Activated CD4-positive, alpha-beta T cell treated with anti-CD3 and anti-CD28 coated beads, Interleukin-2, amount 50 U/mL, for 1 hour (primary cell): Measurements from ENCODE around the gene LAMA3.

Source experiments
- DNase-seq: peaks from one replicate; pipeline ENCODE4 v3.0.0-alpha.2; 2020

Gene LAMA3

GRCh38 chr18:23779696-23780303, 90.5 kb downstream of the LAMA3 start:
- no peak for DNase-seq

GRCh38 chr18:23784832-23785245, 95.6 kb downstream of the LAMA3 start:
- DNase-seq: no peak

- DNase-seq: no peak
Observed at GRCh38 chr18:23793051-23793450, 103.8 kb downstream of the LAMA3 start.

GRCh38 chr18:23793985-23794867, 105.0 kb downstream of the LAMA3 start:
- no peak for DNase-seq

GRCh38 chr18:23798249-23798648, 109.0 kb downstream of the LAMA3 start:
- no peak for DNase-seq

GRCh38 chr18:23798824-23799223, 109.6 kb downstream of the LAMA3 start:
- DNase-seq: no peak

GRCh38 chr18:23799540-23799939, 110.3 kb downstream of the LAMA3 start:
- DNase-seq: no peak

- no peak for DNase-seq
Observed at GRCh38 chr18:23800902-23801301, 111.6 kb downstream of the LAMA3 start.

GRCh38 chr18:23802817-23803216, 113.6 kb downstream of the LAMA3 start:
- DNase-seq: no peak

GRCh38 chr18:23803755-23804154, 114.5 kb downstream of the LAMA3 start:
- no peak for DNase-seq

- DNase-seq: no peak
Observed at GRCh38 chr18:23805898-23806297, 116.6 kb downstream of the LAMA3 start.

GRCh38 chr18:23809415-23809814, 120.2 kb downstream of the LAMA3 start:
- DNase-seq: no peak

- DNase-seq: no peak
Observed at GRCh38 chr18:23810396-23810795, 121.1 kb downstream of the LAMA3 start.

- DNase-seq: no peak
Observed at GRCh38 chr18:23811176-23811575, 121.9 kb downstream of the LAMA3 start.

GRCh38 chr18:23812546-23813440, 123.5 kb downstream of the LAMA3 start:
- DNase-seq: no peak

GRCh38 chr18:23814991-23815614, 125.8 kb downstream of the LAMA3 start:
- DNase-seq: no peak

- no peak for DNase-seq
Observed at GRCh38 chr18:23816021-23816420, 126.8 kb downstream of the LAMA3 start.

GRCh38 chr18:23816740-23817139, 127.5 kb downstream of the LAMA3 start:
- no peak for DNase-seq

- no peak for DNase-seq
Observed at GRCh38 chr18:23819001-23819400, 129.7 kb downstream of the LAMA3 start.

GRCh38 chr18:23822590-23823385, 133.5 kb downstream of the LAMA3 start:
- no peak for DNase-seq

- DNase-seq: no peak
Observed at GRCh38 chr18:23824240-23824639, 135.0 kb downstream of the LAMA3 start.

- DNase-seq: no peak
Observed at GRCh38 chr18:23824669-23825068, 135.4 kb downstream of the LAMA3 start.
